Adipocyte (in vitro differentiated cells): ENCODE results near the gene RASGRF2.
A peak's percentile ranks its signal among the peaks of the same experiment; 100 is the strongest.

Experiments
- DNase-seq: peaks from one replicate; pipeline ENCODE4 v3.0.0-alpha.2; 2015; ENCODE audit warnings: low read depth
- H3K27me3 ChIP-seq: replicated peaks from 2 replicates; pipeline ENCODE4 v1.7.0; 2013; ENCODE audit warnings: mild to moderate bottlenecking, low read length, moderate library complexity; ENCODE audit not compliant: control insufficient read depth, insufficient read depth
- H3K36me3 ChIP-seq: 2 replicates; pipeline ENCODE4 v1.7.0; 2013; ENCODE audit warnings: low read length, mild to moderate bottlenecking, moderate library complexity; ENCODE audit not compliant: control insufficient read depth, insufficient read depth, severe bottlenecking
- H3K4me1 ChIP-seq: 2 replicates; pipeline ENCODE4 v1.7.0; 2013; ENCODE audit warnings: mild to moderate bottlenecking, low read length, moderate library complexity; ENCODE audit not compliant: control insufficient read depth, insufficient read depth
- H3K4me3 ChIP-seq: 2 replicates; pipeline ENCODE4 v1.7.0; 2013; ENCODE audit warnings: mild to moderate bottlenecking, low read length, moderate library complexity
- H3K9ac ChIP-seq: 2 replicates; pipeline ENCODE4 v1.7.0; 2013; ENCODE audit warnings: mild to moderate bottlenecking, low read length, moderate library complexity
- H3K9me3 ChIP-seq: 2 replicates; pipeline ENCODE4 v1.7.0; 2013; ENCODE audit warnings: mild to moderate bottlenecking, low read length, moderate library complexity; ENCODE audit not compliant: control insufficient read depth

Gene RASGRF2

DNA sequence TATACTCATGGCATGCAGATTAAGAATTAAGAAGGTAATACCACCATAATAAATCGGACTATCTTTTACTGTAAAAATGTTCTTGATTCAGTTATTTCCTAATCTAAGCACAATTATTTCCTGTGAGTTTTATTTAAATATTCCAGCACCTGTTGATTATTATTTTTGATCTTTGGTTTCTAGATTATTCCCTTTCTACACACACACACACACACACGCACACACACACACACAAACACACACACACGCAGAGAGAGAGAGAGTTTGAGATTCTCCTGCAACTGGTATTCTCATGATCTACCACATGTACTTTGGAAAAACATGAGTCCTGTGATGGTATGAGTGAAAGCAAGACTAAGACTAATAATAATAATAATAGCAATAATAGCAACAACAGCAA lies 256.0 kb downstream of the RASGRF2 start:
- Histone ChIP-seq H3K4me1 (no peaks in the 10 kb centered on the region), H3K36me3 (no peaks in the 10 kb centered on the region), H3K4me3 (no peak overlapping the region), H3K9ac (no peak overlapping the region), H3K27me3 (no peaks in the 10 kb centered on the region), H3K9me3 (no peaks in the 10 kb centered on the region)
- no peak for DNase-seq

DNA sequence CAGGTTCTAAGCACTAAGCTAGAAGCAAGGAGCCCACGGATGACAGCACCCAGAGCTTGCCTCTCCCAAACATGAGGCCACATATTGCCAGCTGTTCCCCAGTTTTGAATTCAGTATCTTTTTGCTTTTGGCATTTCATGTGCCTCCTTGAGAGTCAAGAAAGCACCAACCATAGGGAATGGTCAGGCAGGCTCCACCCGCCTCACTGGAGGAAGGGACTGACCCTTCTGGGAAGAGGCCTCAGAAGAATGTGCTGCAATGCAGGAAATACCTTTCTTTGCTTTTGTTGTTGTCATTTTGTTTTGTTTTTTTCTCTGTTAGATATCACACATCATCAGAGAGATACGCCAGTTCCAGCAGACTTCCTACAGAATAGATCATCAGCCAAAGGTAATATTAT lies 259.2 kb downstream of the RASGRF2 start:
- H3K27me3 ChIP-seq: no peaks in the 10 kb centered on the region
- DNase-seq: no peak
- no peaks in the 10 kb centered on the region for H3K36me3 ChIP-seq
- H3K4me1 ChIP-seq: no peaks in the 10 kb centered on the region
- no peak overlapping the region for H3K9ac ChIP-seq
- no peak overlapping the region for H3K4me3 ChIP-seq
- no peaks in the 10 kb centered on the region for H3K9me3 ChIP-seq

DNA sequence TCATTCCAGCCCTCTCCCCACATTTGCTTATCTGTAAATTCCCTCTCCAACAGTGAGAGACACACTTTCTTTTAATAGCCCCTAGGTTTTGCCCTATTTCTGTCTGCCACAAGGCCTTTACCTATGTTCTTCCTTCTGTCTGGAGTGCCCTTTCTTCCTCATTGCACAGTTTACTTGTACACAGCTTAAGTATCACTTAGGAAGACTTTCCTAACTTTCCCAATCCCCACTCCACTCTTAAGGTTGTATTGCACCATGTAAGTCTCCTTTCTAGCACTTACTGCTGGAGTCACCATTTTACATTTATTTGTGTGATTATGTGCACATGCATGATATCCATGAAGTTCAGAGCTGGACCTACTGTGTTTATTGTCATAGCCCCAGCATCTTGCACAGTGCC lies 262.1 kb downstream of the RASGRF2 start:
- no peak for DNase-seq
- Histone ChIP-seq H3K27me3 (no peaks in the 10 kb centered on the region), H3K9me3 (no peaks in the 10 kb centered on the region), H3K36me3 (no peaks in the 10 kb centered on the region), H3K4me1 (no peaks in the 10 kb centered on the region), H3K4me3 (no peak overlapping the region), H3K9ac (no peak overlapping the region)

DNA sequence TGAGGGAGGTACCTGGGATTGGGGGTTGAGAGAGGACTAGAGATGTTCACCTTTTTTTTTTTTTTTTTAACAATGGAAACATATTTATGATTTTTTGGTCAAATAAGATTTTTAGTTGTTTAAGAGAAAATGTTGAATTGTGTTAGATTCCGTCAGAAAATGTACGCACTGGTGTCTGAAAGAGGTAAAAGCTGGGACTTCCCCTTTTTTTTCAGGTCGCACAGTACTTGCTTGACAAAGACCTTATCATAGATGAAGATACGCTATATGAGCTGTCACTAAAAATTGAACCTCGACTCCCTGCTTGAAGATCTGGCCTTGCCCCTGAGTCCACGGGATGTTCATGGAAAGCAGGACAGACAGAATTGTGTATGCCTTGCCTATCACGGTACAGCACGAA lies 265.3 kb downstream of the RASGRF2 start:
- Histone ChIP-seq H3K4me1 (no peaks in the 10 kb centered on the region), H3K36me3 (no peaks in the 10 kb centered on the region), H3K27me3 (no peaks in the 10 kb centered on the region), H3K9ac (no peak overlapping the region), H3K4me3 (no peak overlapping the region), H3K9me3 (no peaks in the 10 kb centered on the region)
- DNase-seq: no peak

DNA sequence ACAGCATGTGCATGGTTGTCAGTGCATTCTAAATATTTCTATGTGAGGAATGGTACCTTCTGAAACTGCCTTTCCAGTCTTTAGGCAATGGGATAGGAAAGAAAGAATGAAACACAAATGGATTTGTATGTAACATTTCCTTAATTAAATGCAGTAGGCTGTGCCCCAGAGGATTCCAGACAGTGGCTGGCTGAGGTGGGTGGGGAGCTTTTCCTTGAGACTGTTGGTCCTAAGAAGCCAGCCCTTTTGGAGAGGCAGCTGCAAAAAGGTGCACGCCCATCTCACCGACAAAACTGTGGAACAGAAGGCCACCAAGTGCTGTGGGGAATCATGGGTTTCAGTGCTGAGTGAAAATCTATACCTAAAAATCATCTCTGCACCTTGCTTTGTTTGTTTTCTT lies 266.1 kb downstream of the RASGRF2 start:
- Histone ChIP-seq H3K4me1 (no peaks in the 10 kb centered on the region), H3K27me3 (no peaks in the 10 kb centered on the region), H3K36me3 (no peaks in the 10 kb centered on the region), H3K9ac (no peak overlapping the region), H3K9me3 (no peaks in the 10 kb centered on the region), H3K4me3 (no peak overlapping the region)
- DNase-seq: no peak

DNA sequence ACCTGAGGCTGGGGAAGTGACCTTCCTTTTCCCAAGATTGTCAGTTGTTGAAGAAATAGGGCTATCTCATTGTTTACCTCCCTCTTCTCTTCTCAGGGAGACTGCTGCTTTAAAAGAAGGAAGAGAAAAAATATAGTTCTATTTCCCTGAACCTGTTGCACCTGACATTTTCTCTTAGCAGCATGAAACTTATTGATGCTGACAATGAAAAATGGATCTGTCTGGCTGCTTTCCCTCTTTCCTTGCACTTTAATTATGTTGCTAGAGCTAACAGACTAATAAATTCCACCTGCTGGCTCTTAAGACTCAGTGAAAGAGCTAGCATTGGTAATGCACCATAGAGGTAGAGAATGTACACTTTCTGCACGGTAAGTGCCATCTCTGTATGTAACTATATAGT lies 266.8 kb downstream of the RASGRF2 start:
- Histone ChIP-seq H3K27me3 (no peaks in the 10 kb centered on the region), H3K9me3 (no peaks in the 10 kb centered on the region), H3K4me1 (peaks cover 2% of the 10 kb centered on the region), H3K9ac (no peak overlapping the region), H3K4me3 (no peak overlapping the region), H3K36me3 (no peaks in the 10 kb centered on the region)
- DNase-seq: no peak

DNA sequence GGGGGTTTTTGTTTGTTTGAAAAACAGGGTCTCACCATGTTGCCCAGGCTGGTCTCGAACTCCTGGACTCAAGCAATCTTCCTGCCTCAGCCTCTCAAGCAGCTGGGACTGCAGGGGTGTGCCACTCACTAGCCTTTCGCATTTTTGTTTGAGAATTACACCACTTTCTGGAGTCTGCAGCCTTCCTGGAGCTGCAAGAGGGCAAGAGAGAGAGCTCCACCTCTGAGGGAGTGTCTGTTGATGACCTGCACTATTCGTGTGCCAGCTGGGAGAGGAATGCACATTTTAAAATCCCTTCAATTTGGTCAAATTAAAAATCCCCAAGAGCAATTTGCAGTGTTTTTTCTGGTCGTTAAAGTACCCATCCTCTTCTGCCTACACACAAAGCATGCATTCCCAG lies 267.9 kb downstream of the RASGRF2 start:
- Histone ChIP-seq H3K4me3 (no peak overlapping the region), H3K36me3 (no peaks in the 10 kb centered on the region), H3K4me1 (peaks cover 12% of the 10 kb centered on the region), H3K27me3 (no peaks in the 10 kb centered on the region), H3K9ac (no peak overlapping the region), H3K9me3 (no peaks in the 10 kb centered on the region)
- no peak for DNase-seq

DNA sequence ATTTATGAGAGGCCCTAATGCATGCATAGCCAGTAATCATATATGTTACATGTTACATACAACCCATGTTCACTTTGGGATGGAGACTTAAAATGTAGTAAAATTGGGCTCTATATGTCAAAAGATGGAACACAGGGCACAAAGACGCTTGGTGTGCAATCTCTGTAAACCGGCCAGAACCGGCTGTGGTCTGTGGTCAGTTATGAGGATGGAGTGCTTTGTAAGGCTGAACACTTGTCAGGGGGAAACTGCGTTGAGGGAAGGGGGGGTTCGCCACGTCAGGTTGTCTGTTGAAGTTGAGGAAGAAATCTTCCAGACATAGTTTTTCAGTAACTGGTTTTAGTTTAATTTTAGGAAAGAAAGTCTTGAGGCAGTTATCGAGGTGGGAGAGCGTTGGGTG lies 270.3 kb downstream of the RASGRF2 start:
- no peak for DNase-seq

DNA sequence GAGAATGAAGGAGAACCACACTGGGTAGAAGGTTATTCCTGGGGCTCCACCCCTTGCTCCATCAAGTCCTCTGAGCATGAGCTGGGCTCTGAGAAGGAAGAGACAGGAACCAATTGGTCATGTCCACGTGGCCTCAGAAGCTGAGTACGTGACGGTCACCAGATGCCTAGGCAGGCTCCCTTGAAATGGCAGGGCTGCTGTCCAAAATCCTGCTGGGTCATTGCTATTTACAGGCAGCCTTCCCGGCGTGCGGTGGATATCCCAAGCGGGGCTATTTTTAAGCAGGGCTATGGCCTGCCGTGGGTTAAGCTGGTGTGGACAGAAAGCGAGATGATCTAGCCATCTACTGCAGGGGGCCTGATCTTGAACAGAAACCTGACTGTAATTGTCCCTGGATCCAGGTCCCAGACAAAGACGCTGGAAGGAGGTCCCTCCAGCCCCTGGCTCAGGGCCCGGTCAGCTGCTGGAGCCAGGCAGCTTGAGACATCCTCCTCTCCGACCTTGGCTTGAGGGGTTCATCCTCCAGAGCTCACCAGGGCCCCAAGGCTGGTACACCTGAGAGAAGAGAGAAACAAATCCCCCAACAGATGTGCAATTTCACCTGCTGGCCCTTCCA lies 272.4 kb downstream of the RASGRF2 start:
- H3K36me3 ChIP-seq: no peaks in the 10 kb centered on the region
- H3K27me3 ChIP-seq: no peaks in the 10 kb centered on the region
- H3K9me3 ChIP-seq: no peaks in the 10 kb centered on the region
- DNase-seq: no peak
- peak overlapping the region; percentile 83 for H3K4me3 ChIP-seq
- H3K4me1 ChIP-seq: peaks cover 26% of the 10 kb centered on the region
- peak overlapping the region; percentile 81 for H3K9ac ChIP-seq

More for the DNA sequence above, 270.3 kb downstream of the RASGRF2 start:
- H3K9me3 ChIP-seq: no peaks in the 10 kb centered on the region
- no peaks in the 10 kb centered on the region for H3K27me3 ChIP-seq
- H3K4me3 ChIP-seq: no peak overlapping the region
- H3K9ac ChIP-seq: no peak overlapping the region
- H3K4me1 ChIP-seq: peaks cover 18% of the 10 kb centered on the region
- no peaks in the 10 kb centered on the region for H3K36me3 ChIP-seq

DNA sequence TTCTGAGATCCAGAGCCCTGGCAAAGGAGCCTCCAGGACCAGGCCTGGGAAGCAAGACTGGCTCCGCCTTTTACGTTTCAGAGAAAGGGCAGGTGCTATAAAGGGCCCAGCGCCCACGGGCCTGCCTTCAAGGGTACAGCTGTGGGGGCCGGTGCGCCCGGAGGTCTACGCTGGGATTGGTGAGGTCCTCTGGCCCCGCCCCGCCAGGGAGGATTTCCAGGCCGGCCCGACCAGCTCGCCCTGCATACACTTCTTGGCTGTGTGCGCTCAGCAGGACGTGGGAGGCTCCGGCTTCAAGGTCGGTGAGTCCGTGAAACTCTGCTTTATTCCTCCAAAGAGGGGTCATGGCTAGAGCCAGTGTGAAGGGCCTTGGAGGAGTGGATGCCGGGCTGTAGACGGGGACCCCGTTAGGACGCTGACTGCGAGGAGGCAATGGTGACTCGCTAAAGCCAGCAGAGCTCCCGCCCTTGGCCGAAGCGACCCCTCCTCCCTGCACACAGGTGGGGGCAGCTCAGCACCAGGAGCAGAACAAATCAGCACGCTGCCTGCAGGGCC lies 273.0 kb downstream of the RASGRF2 start, which contains the start of gene CKMT2:
Gene CKMT2, plus strand, starts transcription at position 243 of the 555 bp plus-strand sequence. CDS start 17,811 bp downstream, outside the sequence.
- H3K9ac ChIP-seq: peak within 1 kb of the TSS; percentile 81
- H3K36me3 ChIP-seq: no peaks in the 10 kb centered on the region
- DNase-seq: peak; percentile 42
- no peaks in the 10 kb centered on the region for H3K9me3 ChIP-seq
- peaks cover 26% of the 10 kb centered on the region for H3K4me1 ChIP-seq
- no peaks in the 10 kb centered on the region for H3K27me3 ChIP-seq
- H3K4me3 ChIP-seq: peak within 1 kb of the TSS; percentile 83

DNA sequence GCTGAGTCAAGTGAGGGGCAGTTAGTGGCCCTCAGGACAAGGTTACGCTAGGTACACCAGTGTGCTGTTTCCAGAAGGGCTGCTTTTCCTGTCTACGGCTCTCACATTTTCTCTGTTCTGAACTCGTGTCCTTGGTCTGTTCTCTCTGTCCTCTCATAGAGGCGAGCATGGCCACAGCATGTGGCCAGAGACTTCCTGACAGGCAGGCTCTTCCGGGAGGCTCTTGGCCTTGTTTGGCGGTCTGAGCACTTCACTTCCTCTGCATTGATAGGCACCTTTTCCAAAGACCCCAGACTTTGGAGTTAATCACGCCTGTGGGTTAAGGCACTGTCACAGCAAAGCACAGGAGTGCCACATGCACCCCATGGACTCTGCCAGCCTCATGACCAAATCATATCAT lies 274.1 kb downstream of the RASGRF2 start:
- no peaks in the 10 kb centered on the region for H3K27me3 ChIP-seq
- peak overlapping the region; percentile 81 for H3K9ac ChIP-seq
- no peaks in the 10 kb centered on the region for H3K9me3 ChIP-seq
- peaks cover 26% of the 10 kb centered on the region for H3K4me1 ChIP-seq
- peaks cover 5% of the 10 kb centered on the region for H3K36me3 ChIP-seq
- DNase-seq: no peak
- peak overlapping the region; percentile 83 for H3K4me3 ChIP-seq

DNA sequence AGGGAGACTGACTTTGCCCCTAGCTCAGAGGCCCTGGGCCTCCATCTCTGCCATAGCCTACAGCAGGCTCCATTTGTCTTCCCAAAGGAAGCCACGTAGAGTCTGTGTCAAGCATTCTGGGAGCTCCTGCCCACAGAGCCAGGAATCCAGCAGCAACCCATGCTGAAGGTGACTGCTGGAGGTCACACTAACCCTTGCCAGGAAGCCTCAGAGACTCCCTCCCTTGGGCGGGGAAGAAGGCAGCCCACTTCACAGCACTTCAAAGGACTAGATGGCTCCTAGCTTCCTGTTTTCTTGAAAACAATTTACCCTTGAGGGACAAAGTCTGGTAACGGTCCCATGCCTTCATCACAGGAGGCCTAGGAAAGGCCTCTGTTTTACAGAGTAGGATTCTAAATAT lies 274.6 kb downstream of the RASGRF2 start:
- Histone ChIP-seq H3K4me1 (peaks cover 26% of the 10 kb centered on the region), H3K9me3 (no peaks in the 10 kb centered on the region), H3K27me3 (no peaks in the 10 kb centered on the region), H3K9ac (no peak overlapping the region), H3K4me3 (peak overlapping the region; percentile 83), H3K36me3 (peaks cover 5% of the 10 kb centered on the region)
- no peak for DNase-seq
